HepG2 (cell line): ENCODE results near the gene SLC25A5. TPM values are rescaled to one million over a fixed set of nuclear protein-coding genes. Genes with fewer than 3 reads are reported as not detected.

ENCODE experiments used
- ATAC-seq: fragments of 200-7000 bp; cut with Tn5 transposase; 3 replicates; pipeline ENCODE4 v1.9.1; 2020; ENCODE audit warnings: mild to moderate bottlenecking, moderate library complexity
- BruUV-seq: library from RNA; stranded (reverse); fragments of 400-500 nt; replicated peaks from 2 replicates; lab custom pipeline; 2021; lab: Mats Ljungman, UMichigan
- CTCF ChIA-PET: fragments of 300-600 bp; formaldehyde crosslinking; extraction: SDS; loops from one replicate; lab custom pipeline; 2021; ENCODE audit warnings: low total read pairs, inconsistent platforms, low intra/inter-chr PET ratio; lab: Yijun Ruan, JAX
- POLR2A ChIA-PET: fragments of 350-600 bp; sonication (Branson Sonifier 250); formaldehyde crosslinking; loops from one replicate; lab custom pipeline; 2020; ENCODE audit warnings: antibody characterized with exemption, inconsistent platforms; lab: Yijun Ruan, JAX
- DNase-seq: peaks from one replicate; pipeline ENCODE4 v3.0.0-alpha.2; 2015; ENCODE audit warnings: low spot score
- FAIRE-seq: peaks from 3 replicates; lab custom pipeline; 2011; peaks lifted over from hg19 to GRCh38; lab: Jason Lieb, UNC
- H2AFZ ChIP-seq: one replicate; pipeline ENCODE4 v1.6.1; 2011; ENCODE audit warnings: low read length, inconsistent platforms
- H3K27ac ChIP-seq: fragments of 300-600 bp; 3 replicates; pipeline ENCODE4 v1.8.0; 2011; ENCODE audit warnings: mixed run types, mild to moderate bottlenecking, mixed read lengths, low read length, inconsistent platforms; ENCODE audit not compliant: insufficient read depth; ENCODE audit errors: extremely low read length
- H3K27me3 ChIP-seq, 2 experiments: fragments of 200-600 bp in 1 of 2; 2 replicates in 1 of 2; 3 replicates in 1 of 2; pipeline versions ENCODE4 v1.6.0 to v1.8.0; 2011; ENCODE audit warnings: low read length in 2 of 2, mild to moderate bottlenecking in 2 of 2, moderate library complexity in 2 of 2, inconsistent platforms in 1 of 2; ENCODE audit not compliant: insufficient read depth in 2 of 2, control insufficient read depth in 1 of 2
- H3K36me3 ChIP-seq, 2 experiments: fragments of 200-600 bp in 1 of 2; replicated peaks in 1 of 2; 2 replicates in 1 of 2; 3 replicates in 1 of 2; pipeline versions ENCODE4 v1.5.1 to v1.8.0; 2011; ENCODE audit warnings: low read length in 2 of 2, inconsistent platforms in 1 of 2; ENCODE audit not compliant: insufficient read depth in 2 of 2, control insufficient read depth in 1 of 2
- H3K4me1 ChIP-seq: 2 replicates; pipeline ENCODE4 v1.5.1; 2012; ENCODE audit warnings: low read length, inconsistent platforms; ENCODE audit not compliant: insufficient read depth
- H3K4me2 ChIP-seq: 2 replicates; pipeline ENCODE4 v1.6.0; 2011; ENCODE audit warnings: low read depth, low read length, inconsistent platforms
- H3K4me3 ChIP-seq, 3 experiments: fragments of 200-600 bp in 1 of 3; sonication (generic), shearing (Covaris generic) in 1 of 3; replicated peaks in 1 of 3; 2 replicates each; pipeline ENCODE4 v1.5.1; 2011 to 2016; ENCODE audit warnings: low read length in 3 of 3, inconsistent platforms in 2 of 3, low read depth in 2 of 3, mild to moderate bottlenecking in 2 of 3, control low read depth in 1 of 3, mixed read lengths in 1 of 3; ENCODE audit not compliant: insufficient read depth in 1 of 3
- H3K79me2 ChIP-seq: one replicate; pipeline ENCODE4 v1.6.1; 2011; ENCODE audit warnings: low read length, inconsistent platforms; ENCODE audit not compliant: insufficient read depth
- H3K9ac ChIP-seq: 2 replicates; pipeline ENCODE4 v1.6.0; 2011; ENCODE audit warnings: mild to moderate bottlenecking, low read depth, low read length, inconsistent platforms; ENCODE audit not compliant: insufficient read depth
- H3K9me3 ChIP-seq: 2 replicates; pipeline ENCODE4 v1.5.1; 2012; ENCODE audit warnings: mild to moderate bottlenecking, low read length
- H4K20me1 ChIP-seq: 2 replicates; pipeline ENCODE4 v1.6.0; 2011; ENCODE audit warnings: inconsistent platforms, mild to moderate bottlenecking, low read length, moderate library complexity; ENCODE audit not compliant: insufficient read depth
- ADNP ChIP-seq: sonication (generic); formaldehyde crosslinking; IDR thresholded peaks from 2 replicates; pipeline ENCODE4 v1.4.0; 2020; ENCODE audit warnings: missing genetic modification reagents
- ARNT2 ChIP-seq: sonication (generic); formaldehyde crosslinking; IDR thresholded peaks from 2 replicates; pipeline ENCODE4 v1.8.0; 2022; ENCODE audit warnings: mild to moderate bottlenecking, low read depth, missing genetic modification reagents, moderate library complexity
- CAMTA2 ChIP-seq: sonication (generic); formaldehyde crosslinking; IDR thresholded peaks from 2 replicates; pipeline ENCODE4 v1.4.0; 2020; ENCODE audit warnings: mild to moderate bottlenecking, missing genetic modification reagents, borderline replicate concordance
- CEBPG ChIP-seq: IDR thresholded peaks from 2 replicates; pipeline ENCODE4 v1.6.1; 2016
- E2F2 ChIP-seq: sonication (generic); formaldehyde crosslinking; IDR thresholded peaks from 2 replicates; pipeline ENCODE4 v1.4.0; 2020; ENCODE audit warnings: missing genetic modification reagents, borderline replicate concordance
- EHMT2 ChIP-seq: fragments of 200-600 bp; sonication (generic); IDR thresholded peaks from 2 replicates; pipeline ENCODE4 v1.7.0; 2017; ENCODE audit warnings: antibody characterized with exemption, low read depth, low read length, borderline replicate concordance
- FOXK1 ChIP-seq: sonication (generic); formaldehyde crosslinking; IDR thresholded peaks from 2 replicates; pipeline ENCODE4 v1.4.0; 2020; ENCODE audit warnings: low read depth, missing genetic modification reagents, borderline replicate concordance
- HNF4A ChIP-seq: sonication (generic); formaldehyde crosslinking; IDR thresholded peaks from 2 replicates; pipeline ENCODE4 v1.4.0; 2020; ENCODE audit warnings: missing genetic modification reagents
- MXI1 ChIP-seq: IDR thresholded peaks from 3 replicates; pipeline ENCODE4 v1.6.1; 2012; ENCODE audit warnings: low read depth, low read length, inconsistent platforms, borderline replicate concordance
- NFATC3 ChIP-seq: sonication (generic); formaldehyde crosslinking; IDR thresholded peaks from 2 replicates; pipeline ENCODE4 v1.5.1; 2020; ENCODE audit warnings: mild to moderate bottlenecking, missing genetic modification reagents
- NFIB ChIP-seq: sonication (generic); formaldehyde crosslinking; IDR thresholded peaks from 2 replicates; pipeline ENCODE4 v1.9.0; 2021; ENCODE audit warnings: missing genetic modification reagents, mild to moderate bottlenecking, borderline replicate concordance
- PRDM10 ChIP-seq: sonication (generic); formaldehyde crosslinking; IDR thresholded peaks from 2 replicates; pipeline ENCODE4 v1.4.0; 2020; ENCODE audit warnings: low read depth, missing genetic modification reagents
- RBM22 ChIP-seq: fragments of 200-400 bp; formaldehyde crosslinking; optimal IDR thresholded peaks from 2 replicates; pipeline ENCODE3; 2017; ENCODE audit warnings: mild to moderate bottlenecking, low read length, moderate library complexity
- SMC3 ChIP-seq: IDR thresholded peaks from 2 replicates; pipeline ENCODE4 v1.6.1; 2011; ENCODE audit warnings: low read length, improper control_type of control experiment
- YEATS4 ChIP-seq: sonication (generic); formaldehyde crosslinking; IDR thresholded peaks from 2 replicates; pipeline ENCODE4 v1.4.0; 2020; ENCODE audit warnings: missing genetic modification reagents, borderline replicate concordance
- ZNF20 ChIP-seq: sonication (generic); formaldehyde crosslinking; IDR thresholded peaks from 2 replicates; pipeline ENCODE4 v1.4.0; 2020; ENCODE audit warnings: mild to moderate bottlenecking, moderate library complexity, missing genetic modification reagents
- ZNF274 ChIP-seq: sonication (generic); formaldehyde crosslinking; IDR thresholded peaks from 2 replicates; pipeline ENCODE4 v1.5.1; 2020; ENCODE audit warnings: mild to moderate bottlenecking, missing genetic modification reagents
- ZNF567 ChIP-seq: sonication (generic); formaldehyde crosslinking; IDR thresholded peaks from 2 replicates; pipeline ENCODE4 v1.8.1; 2023; ENCODE audit warnings: mild to moderate bottlenecking, missing genetic modification reagents, borderline replicate concordance
- ZNF740 ChIP-seq: sonication (generic); formaldehyde crosslinking; IDR thresholded peaks from 2 replicates; pipeline ENCODE4 v1.4.0; 2020; ENCODE audit warnings: missing genetic modification reagents
- WGBS: methylation state at CpG from one replicate; pipeline ENCODE4 v1.1.6; 2017; ENCODE audit warnings: low lambda C conversion rate; 5-methylcytosine and 5-hydroxymethylcytosine counted together
- in situ Hi-C: cut with HindIII; loops from 2 replicates; pipeline ENCODE4 v1.10.0; 2017; ENCODE audit warnings: low pct_unique_long_range_greater_than_20kb; ENCODE audit not compliant: extremely low pct_ligation_motif_present
- intact Hi-C: fragments of 100-400 bp; cut with micrococcal nuclease; formaldehyde crosslinking; loops from one replicate; pipeline ENCODE4 v1.10.0; 2022; ENCODE audit not compliant: unreplicated experiment
- polyA plus RNA-seq, 8 experiments: library from polyadenylated mRNA; depleted of rRNA in 3 of 8; stranded (reverse) in 7 of 8; unstranded in 1 of 8; fragments of >200 nt; fragmentation: Illumina TruSeq in 4 of 8; extraction: Trizol in 4 of 8; gene quantifications; 2 replicates each; pipeline versions ENCODE4 v1.2.1 to v1.2.3, GENCODE V29; 2011 to 2016; ENCODE audit warnings: low read depth in 4 of 8, missing spikeins in 1 of 8, mixed read lengths in 1 of 8; ENCODE audit not compliant: insufficient read depth in 1 of 8
- total RNA-seq, 5 experiments: library from RNA; depleted of rRNA; stranded (reverse); fragments of >200 nt; fragmentation: Illumina TruSeq; extraction: Trizol; gene quantifications; 2 replicates each; pipeline ENCODE4 v1.2.3, GENCODE V29; 2016; ENCODE audit warnings: low read depth in 1 of 5

The SLC25A5 gene
- total and polyA plus RNA-seq, 2 of the 13 experiments (the other 11 are each of a cell fraction or from before 2014, with no cell fraction given) = 300 to 402 TPM

- Histone ChIP-seq H3K27me3 (no peaks in the 10 kb centered on the region; a peak in 1 of 5 replicates), H3K36me3 (peaks cover 3 to 15% of the 10 kb centered on the region in 2 experiments; a peak in 4 of 5 replicates), H3K4me2 (peak overlapping the region; percentile 74), H3K79me2 (peaks cover 11% of the 10 kb centered on the region), H2AFZ (no peak overlapping the region), H3K4me3 (peak overlapping the region in 2 of 3 experiments; percentile 40 to 57; a peak in 3 of 6 replicates), H3K27ac (peak overlapping the region; percentile 76), H3K4me1 (peaks cover 29% of the 10 kb centered on the region), H4K20me1 (peaks cover 8% of the 10 kb centered on the region), H3K9me3 (no peaks in the 10 kb centered on the region), H3K9ac (peak overlapping the region; percentile 52; the same call in 1 of the 2 replicates)
- in situ Hi-C loops (no loop called here), intact Hi-C loops (loop anchor here (5.0 kb wide), 1 partner anchor 45 kb away; no protein-coding TSS in a partner anchor)
- FAIRE-seq (peak; percentile 21), ATAC-seq (peak; percentile 4; the same call in 1 of the 3 replicates), DNase-seq (no peak)
- ChIA-PET CTCF (no interaction called here), POLR2A (interaction anchor here (0.8 to 2.0 kb wide), 7 partner anchors 10 to 231 kb away, joined by 3 to 51 read pairs (median 5); no protein-coding TSS in a partner anchor)
- TSS peak; percentile 84 for BruUV-seq
- WGBS = 2% methylated on average over 6 of the region's 6 CpGs
- TF ChIP-seq FOXK1 = no peak
- TF ChIP-seq CEBPG (CRISPR knock-in tag) = no peak
- TF ChIP-seq ARNT2 (CRISPR knock-in tag) = no peak
- no peak for TF ChIP-seq ADNP
- no peak for TF ChIP-seq SMC3
- TF ChIP-seq YEATS4 (CRISPR knock-in tag) = 0 out of 2 replicates have a peak, but pooled peaks have one; percentile 1
- TF ChIP-seq NFIB = no peak
- no peak for TF ChIP-seq NFATC3 (CRISPR knock-in tag)
- TF ChIP-seq RBM22 = no peak
- TF ChIP-seq CAMTA2 (CRISPR knock-in tag) = no peak
- no peak for TF ChIP-seq ZNF740 (CRISPR knock-in tag)
- no peak for TF ChIP-seq E2F2 (CRISPR knock-in tag)
- 0 out of 2 replicates have a peak, but pooled peaks have one; percentile 17 for TF ChIP-seq HNF4A (CRISPR knock-in tag)
- no peak for TF ChIP-seq ZNF20 (CRISPR knock-in tag)
- no peak for TF ChIP-seq EHMT2
- TF ChIP-seq MXI1 = no peak
- TF ChIP-seq PRDM10 = peak; percentile 66; the same call in 1 of the 2 replicates
- no peak for TF ChIP-seq ZNF567 (CRISPR knock-in tag)
- no peak for TF ChIP-seq ZNF274 (CRISPR knock-in tag)
These were observed 811 bp upstream of the SLC25A5 start for GRCh38 chrX:119467433-119467832.
